IMR-90 (cell line): ENCODE results near the gene GCGR. TPM values are rescaled to one million over a fixed set of nuclear protein-coding genes. Genes with fewer than 3 reads are reported as not detected.
A peak's percentile ranks its signal among the peaks of the same experiment; 100 is the strongest.

Source experiments
- ATAC-seq: fragments of 200-7000 bp; cut with Tn5 transposase; 2 replicates; pipeline ENCODE4 v1.9.1; 2020; ENCODE audit warnings: low read depth, mild to moderate bottlenecking, moderate library complexity
- BruUV-seq: library from RNA; stranded (reverse); fragments of 400-500 nt; replicated peaks from 2 replicates; lab custom pipeline; 2021; lab: Mats Ljungman, UMichigan
- CTCF ChIA-PET: fragments of 300-600 bp; formaldehyde crosslinking; extraction: SDS; loops from one replicate; lab custom pipeline; 2021; ENCODE audit warnings: antibody characterized with exemption; lab: Yijun Ruan, JAX
- POLR2A ChIA-PET: fragments of 300-600 bp; sonication (Branson Sonifier 250); formaldehyde crosslinking; loops from one replicate; lab custom pipeline; 2022; ENCODE audit warnings: antibody characterized with exemption; ENCODE audit not compliant: unreplicated experiment; lab: Charles Lee
- DNase-seq: peaks from one replicate; pipeline ENCODE4 v3.0.0; 2013
- H2AFZ ChIP-seq: replicated peaks from 2 replicates; pipeline ENCODE3; 2013; ENCODE audit warnings: low read length, mild to moderate bottlenecking; ENCODE audit not compliant: poor library complexity
- H2AK5ac ChIP-seq: 2 replicates; pipeline ENCODE4 v1.6.1; 2013; ENCODE audit warnings: low read depth, low read length, inconsistent platforms
- H2AK9ac ChIP-seq: replicated peaks from 2 replicates; pipeline ENCODE3; 2013; ENCODE audit warnings: mild to moderate bottlenecking, low read depth, low read length, moderate library complexity; ENCODE audit not compliant: poor library complexity
- H2BK120ac ChIP-seq: 2 replicates; pipeline ENCODE4 v1.6.1; 2013; ENCODE audit warnings: low read depth, low read length, inconsistent platforms
- H2BK15ac ChIP-seq: 3 replicates; pipeline ENCODE4 v1.6.1; 2013; ENCODE audit warnings: low read depth, low read length, inconsistent platforms
- H2BK20ac ChIP-seq: 2 replicates; pipeline ENCODE4 v1.6.1; 2013; ENCODE audit warnings: low read depth, mild to moderate bottlenecking, inconsistent platforms, low read length, moderate library complexity
- H2BK5ac ChIP-seq: 2 replicates; pipeline ENCODE4 v1.6.1; 2013; ENCODE audit warnings: mild to moderate bottlenecking, low read depth, low read length, inconsistent platforms; ENCODE audit not compliant: poor library complexity, severe bottlenecking
- H3K14ac ChIP-seq: replicated peaks from 2 replicates; pipeline ENCODE4 v1.6.1; 2013; ENCODE audit warnings: low read depth, low read length, inconsistent platforms
- H3K18ac ChIP-seq: 2 replicates; pipeline ENCODE4 v1.6.1; 2013; ENCODE audit warnings: low read depth, low read length, control low read depth
- H3K23ac ChIP-seq: 2 replicates; pipeline ENCODE4 v1.6.1; 2013; ENCODE audit warnings: low read depth, low read length, inconsistent platforms
- H3K27ac ChIP-seq: 2 replicates; pipeline ENCODE4 v1.5.1; 2013; ENCODE audit warnings: mild to moderate bottlenecking, control low read depth, low read length; ENCODE audit not compliant: insufficient read depth
- H3K27me3 ChIP-seq: 2 replicates; pipeline ENCODE4 v1.6.1; 2013; ENCODE audit warnings: low read length; ENCODE audit not compliant: control insufficient read depth, insufficient read depth
- H3K36me3 ChIP-seq: 2 replicates; pipeline ENCODE4 v1.6.1; 2013; ENCODE audit warnings: low read length, mixed read lengths; ENCODE audit not compliant: control insufficient read depth, insufficient read depth
- H3K4ac ChIP-seq: 2 replicates; pipeline ENCODE4 v1.6.1; 2013; ENCODE audit warnings: low read depth, low read length, inconsistent platforms
- H3K4me1 ChIP-seq: 2 replicates; pipeline ENCODE4 v1.6.1; 2013; ENCODE audit warnings: low read length, mixed read lengths; ENCODE audit not compliant: control insufficient read depth, insufficient read depth
- H3K4me2 ChIP-seq: 2 replicates; pipeline ENCODE4 v1.6.1; 2013; ENCODE audit warnings: low read depth, mild to moderate bottlenecking, control low read depth, low read length, moderate library complexity
- H3K4me3 ChIP-seq: 2 replicates; pipeline ENCODE4 v1.5.1; 2013; ENCODE audit warnings: low read depth, mild to moderate bottlenecking, control low read depth, low read length, moderate library complexity; ENCODE audit not compliant: insufficient read depth
- H3K56ac ChIP-seq: 2 replicates; pipeline ENCODE4 v1.6.1; 2013; ENCODE audit warnings: low read length, inconsistent platforms; ENCODE audit not compliant: insufficient read depth; ENCODE audit errors: extremely low read depth
- H3K79me1 ChIP-seq, 2 experiments: 2 replicates each; pipeline ENCODE4 v1.6.1; 2013; ENCODE audit warnings: low read length in 2 of 2, inconsistent platforms in 1 of 2, low read depth in 1 of 2
- H3K9ac ChIP-seq: 2 replicates; pipeline ENCODE4 v1.6.1; 2013; ENCODE audit warnings: low read depth, low read length, control low read depth
- H3K9me1 ChIP-seq: 2 replicates; pipeline ENCODE4 v1.6.1; 2013; ENCODE audit warnings: low read length, inconsistent platforms; ENCODE audit not compliant: insufficient read depth
- H3K9me3 ChIP-seq: 2 replicates; pipeline ENCODE4 v1.6.1; 2013; ENCODE audit warnings: low read length; ENCODE audit not compliant: control insufficient read depth, insufficient read depth
- H4K20me1 ChIP-seq: 2 replicates; pipeline ENCODE4 v1.6.1; 2013; ENCODE audit warnings: low read length, inconsistent platforms; ENCODE audit not compliant: insufficient read depth
- H4K5ac ChIP-seq: 2 replicates; pipeline ENCODE4 v1.6.1; 2013; ENCODE audit warnings: mild to moderate bottlenecking, low read depth, low read length, control low read depth
- H4K8ac ChIP-seq, 2 experiments: 2 replicates each; pipeline ENCODE4 v1.6.1; 2013; ENCODE audit warnings: low read depth in 2 of 2, low read length in 2 of 2, control low read depth in 1 of 2, inconsistent platforms in 1 of 2
- H4K91ac ChIP-seq: 2 replicates; pipeline ENCODE4 v1.6.1; 2013; ENCODE audit warnings: low read depth, low read length, inconsistent platforms; ENCODE audit not compliant: insufficient read depth
- RCOR1 ChIP-seq: IDR thresholded peaks from 2 replicates; pipeline ENCODE4 v1.6.1; 2012; ENCODE audit warnings: mild to moderate bottlenecking, low read length, improper control_type of control experiment; ENCODE audit not compliant: insufficient replicate concordance
- WGBS, 2 experiments: methylation state at CpG; one replicate each; pipeline versions ENCODE4 v1.1.5 to v1.1.7; 2013; ENCODE audit warnings: missing lambda C conversion rate in 2 of 2; ENCODE audit not compliant: insufficient read length in 1 of 2; ENCODE audit errors: extremely low coverage in 2 of 2; 5-methylcytosine and 5-hydroxymethylcytosine counted together
- dilution Hi-C: fragments of 300-500 bp; cut with HindIII; formaldehyde crosslinking; loops from one replicate; pipeline ENCODE4 v1.14.3; 2018; ENCODE audit warnings: low sequenced_read_pairs; ENCODE audit not compliant: unreplicated experiment
- in situ Hi-C: fragments of 300-500 bp; cut with MboI; formaldehyde crosslinking; loops from 3 replicates; pipeline ENCODE4 v1.14.3; 2019; ENCODE audit warnings: low sequenced_read_pairs, inconsistent platforms, mixed read lengths
- intact Hi-C: fragments of 100-400 bp; cut with micrococcal nuclease; formaldehyde crosslinking; loops from 2 replicates; pipeline ENCODE4 v1.10.0; 2022
- polyA plus RNA-seq, 3 experiments: library from polyadenylated mRNA; depleted of rRNA; stranded (reverse); fragments of >200 nt; gene quantifications; 2 replicates each; pipeline ENCODE4 v1.2.3, GENCODE V29; 2012; ENCODE audit warnings: low replicate concordance in 1 of 3
- total RNA-seq: library from RNA; depleted of rRNA; stranded (reverse); fragments of >200 nt; gene quantifications from 2 replicates; pipeline ENCODE4 v1.2.3, GENCODE V29; 2012

The GCGR gene
- total and polyA plus RNA-seq, 2 of the 4 experiments (the other 2 are of a cell fraction) = not detected

GRCh38 chr17:81833921-81834830 is 30.2 kb downstream of the GCGR start:
- no TSS peak for BruUV-seq
- dilution Hi-C loops = no loop called here
- H3K9me3 ChIP-seq = no peaks in the 10 kb centered on the region

More at GRCh38 chr17:81833921-81834830, 30.2 kb downstream of the GCGR start:
- POLR2A ChIA-PET = no interaction called here
- Histone ChIP-seq H3K56ac (no peak overlapping the region), H2AK9ac (peak overlapping the region; percentile 100), H4K91ac (peak overlapping the region; percentile 99), H3K4me1 (peaks cover 15% of the 10 kb centered on the region), H2BK15ac (0 out of 3 replicates have a peak overlapping the region, but pooled peaks have one; percentile 34), H3K18ac (peak overlapping the region; percentile 97; the same call in 1 of the 2 replicates), H3K9ac (peak overlapping the region; percentile 97), H3K14ac (peak overlapping the region; percentile 100), H2BK5ac (peak overlapping the region; percentile 98), H3K23ac (peak overlapping the region; percentile 95; the same call in 1 of the 2 replicates), H3K4me2 (peak overlapping the region; percentile 95), H3K79me1 (peaks cover 15 to 46% of the 10 kb centered on the region in 2 experiments), H2BK120ac (peak overlapping the region; percentile 65), H4K20me1 (peaks cover 20% of the 10 kb centered on the region), H3K9me1 (peaks cover 31% of the 10 kb centered on the region), H2AK5ac (peak overlapping the region; percentile 100), H4K5ac (peak overlapping the region; percentile 97), H4K8ac (peak overlapping the region; percentile 98 to 100), H3K27ac (peak overlapping the region; percentile 97), H3K27me3 (no peaks in the 10 kb centered on the region), H3K4ac (peak overlapping the region; percentile 100), H3K36me3 (peaks cover 7% of the 10 kb centered on the region; the same call in 1 of the 2 replicates), H2AFZ (peak overlapping the region; percentile 93), H2BK20ac (no peak overlapping the region), H3K4me3 (peak overlapping the region; percentile 87)
- no peak for ATAC-seq
- CTCF ChIA-PET = no interaction called here
- intact Hi-C loops = no loop called here
- no peak for DNase-seq
- in situ Hi-C loops = no loop called here
- TF ChIP-seq RCOR1 = no peak
- 90% methylated on average over 18 of the region's 31 CpGs; no CpG with 5 or more reads in 1 of the 2 experiments for WGBS, 2 experiments
